HEK293 (cell line): Measurements from ENCODE around the gene LDHAL6B.

Source experiments
- CTCF ChIP-seq: fragments of 450-650 bp; formaldehyde crosslinking; IDR thresholded peaks from 2 replicates; pipeline ENCODE4 v1.5.1; 2016; ENCODE audit warnings: missing biosample characterization, missing genetic modification characterization
- ZNF133 ChIP-seq: fragments of 450-650 bp; formaldehyde crosslinking; IDR thresholded peaks from 2 replicates; pipeline ENCODE4 v1.5.1; 2016; ENCODE audit warnings: missing biosample characterization, missing genetic modification characterization
- ZNF138 ChIP-seq: fragments of 450-650 bp; formaldehyde crosslinking; IDR thresholded peaks from 2 replicates; pipeline ENCODE4 v1.5.1; 2016; ENCODE audit warnings: missing biosample characterization, missing genetic modification characterization, borderline replicate concordance
- ZNF211 ChIP-seq: fragments of 450-650 bp; formaldehyde crosslinking; IDR thresholded peaks from 2 replicates; pipeline ENCODE4 v1.5.1; 2016; ENCODE audit warnings: low read depth, missing biosample characterization, missing genetic modification characterization
- ZNF274 ChIP-seq, 2 experiments: fragments of 200-500 bp in 1 of 2; fragments of 450-650 bp in 1 of 2; sonication (Bioruptor generic) in 1 of 2; formaldehyde crosslinking in 1 of 2; IDR thresholded peaks; 2 replicates each; pipeline versions ENCODE4 v1.5.1 to v1.6.1; 2014 to 2016; ENCODE audit warnings: borderline replicate concordance in 1 of 2, inconsistent platforms in 1 of 2, low read length in 1 of 2, missing biosample characterization in 1 of 2, missing genetic modification characterization in 1 of 2
- ZNF830 ChIP-seq: fragments of 450-650 bp; IDR thresholded peaks from 2 replicates; pipeline ENCODE4 v1.5.0; 2018; ENCODE audit warnings: missing biosample characterization, missing genetic modification characterization, low read depth, mild to moderate bottlenecking, moderate library complexity

GRCh38 chr15:59189241-59189640 lies 17.4 kb upstream of the LDHAL6B start:
- TF ChIP-seq CTCF (no peak), ZNF274 (IDR thresholded peaks at IDR 0.05; ENCODE audit: low read length) (no peak), ZNF274 (tag by site-specific recombination; IDR thresholded peaks at IDR 0.05; ENCODE audit: borderline replicate concordance) (no peak), ZNF138 (no peak), ZNF133 (tag by site-specific recombination) (no peak), ZNF830 (tag by site-specific recombination) (no peak), ZNF211 (no peak)
